LNCaP clone FGC (cell line): ENCODE measurements around the gene CHPF2.

Experiments used
- DNase-seq: peaks from one replicate; pipeline ENCODE4 v3.0.0-alpha.2; 2011; ENCODE audit warnings: low read depth
- H3K4me3 ChIP-seq: 2 replicates; pipeline ENCODE4 v1.5.1; 2011; ENCODE audit warnings: mild to moderate bottlenecking, low read depth, low read length, control low read depth
- CTCF ChIP-seq: IDR thresholded peaks from 2 replicates; pipeline ENCODE4 v1.5.1; 2012; ENCODE audit warnings: mild to moderate bottlenecking; ENCODE audit not compliant: control insufficient read depth, insufficient read depth; ENCODE audit errors: extremely low read depth

CHPF2 gene

DNA sequence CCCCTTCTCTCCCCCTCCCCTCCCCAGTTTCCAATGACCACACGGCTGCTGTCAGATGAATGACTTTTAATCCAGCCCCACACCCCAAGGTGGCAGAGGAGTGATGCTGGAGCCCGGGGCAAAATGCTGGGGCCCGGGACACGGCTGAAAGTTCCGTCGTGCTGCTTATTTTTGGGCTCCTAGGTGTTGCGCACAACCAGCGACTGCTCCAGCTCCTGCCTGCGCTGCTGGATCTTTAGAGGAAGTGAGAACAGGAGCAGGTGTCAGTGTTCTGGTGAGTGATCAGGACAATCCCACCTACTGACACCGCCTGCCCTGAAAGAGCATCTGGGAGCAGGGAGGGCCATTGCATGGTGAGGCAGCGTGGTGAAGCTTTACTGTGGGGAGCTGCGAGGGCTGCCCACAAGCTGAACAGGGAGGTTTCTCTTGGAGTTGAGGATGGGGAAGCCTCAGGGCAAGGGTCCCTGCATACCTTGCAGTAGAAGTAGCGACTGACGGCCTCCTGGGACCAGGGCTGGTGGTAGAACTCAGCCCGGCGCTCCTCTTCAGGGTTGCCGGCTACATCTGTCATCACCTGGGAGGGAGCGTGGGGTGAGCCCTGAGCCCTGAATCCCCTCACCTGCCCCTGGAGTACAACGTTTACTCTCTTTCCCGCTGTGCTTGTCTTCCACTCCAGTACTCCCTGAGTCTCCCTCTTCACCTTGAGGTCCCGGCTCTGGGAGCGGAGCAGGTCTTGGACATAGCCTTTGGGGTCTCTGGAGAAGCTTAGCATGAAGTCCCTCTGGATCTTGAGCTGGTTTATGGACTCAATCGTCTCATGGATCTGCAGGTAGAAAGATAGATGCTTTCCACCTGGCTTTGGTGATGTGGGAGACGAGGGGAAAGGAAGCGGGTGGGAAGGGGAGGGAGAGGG is 6.9 kb downstream of the CHPF2 start:
- TF ChIP-seq CTCF, result no peak
- H3K4me3 ChIP-seq, result no peak overlapping the region
- no peak for DNase-seq

DNA sequence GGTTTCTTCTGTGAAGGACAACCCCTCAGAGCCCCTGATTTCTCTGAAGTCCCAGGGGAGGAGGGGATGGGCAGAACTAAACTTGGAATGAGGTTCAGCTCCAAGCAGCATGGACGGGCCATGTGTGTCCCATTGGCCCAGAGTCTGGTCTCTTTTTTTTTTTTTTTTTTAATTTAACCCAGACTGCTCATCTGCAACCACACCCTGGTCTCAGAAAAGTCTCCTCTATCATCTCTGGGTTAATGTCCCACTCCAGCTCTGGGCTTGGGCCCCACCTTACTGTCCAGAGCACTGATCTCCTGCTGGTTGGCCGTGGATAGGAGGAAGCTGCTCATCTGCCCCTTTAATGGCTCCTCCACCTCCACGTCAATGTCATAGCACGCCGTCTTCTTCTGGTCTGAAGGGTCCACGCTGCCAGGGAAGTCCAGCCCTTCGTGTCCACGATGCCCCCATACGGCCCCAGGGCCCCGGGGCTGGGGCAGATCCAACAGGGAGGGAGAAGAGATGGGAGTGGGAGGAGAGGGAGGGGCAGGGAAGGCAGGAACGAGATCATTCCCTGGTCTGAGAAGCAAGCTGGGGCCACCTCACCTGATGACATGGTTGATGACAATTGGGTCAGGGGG is 7.7 kb downstream of the CHPF2 start:
- no peak overlapping the region for H3K4me3 ChIP-seq
- TF ChIP-seq CTCF, result no peak

DNA sequence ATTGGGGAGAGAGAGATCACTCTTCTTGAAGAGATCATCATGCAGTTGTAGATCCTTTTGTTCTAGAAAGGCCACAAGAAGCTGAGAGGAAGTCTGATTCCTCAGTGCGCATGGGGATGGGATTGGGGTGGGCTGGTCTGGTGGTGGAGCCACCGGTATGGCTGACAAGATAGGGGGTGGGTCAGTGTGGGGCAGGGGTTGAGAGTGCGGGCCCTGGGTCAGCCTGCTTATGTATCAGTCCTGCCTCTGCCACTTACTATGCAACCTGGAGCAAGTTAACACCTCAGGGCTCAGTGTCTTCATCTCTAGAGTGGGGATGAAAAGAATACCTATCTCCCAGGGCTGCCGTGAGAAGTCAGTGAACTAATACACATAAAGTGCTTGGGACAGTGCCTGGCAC is 8.3 kb downstream of the CHPF2 start:
- DNase-seq, result no peak
- no peak for TF ChIP-seq CTCF
- H3K4me3 ChIP-seq, result no peak overlapping the region

More for the DNA sequence above, 7.7 kb downstream of the CHPF2 start:
- DNase-seq, result no peak

- TF ChIP-seq CTCF, result no peak
- no peak for DNase-seq
- H3K4me3 ChIP-seq, result no peak overlapping the region
Measured at GRCh38 chr7:151240942-151241754, 8.9 kb downstream of the CHPF2 start.

DNA sequence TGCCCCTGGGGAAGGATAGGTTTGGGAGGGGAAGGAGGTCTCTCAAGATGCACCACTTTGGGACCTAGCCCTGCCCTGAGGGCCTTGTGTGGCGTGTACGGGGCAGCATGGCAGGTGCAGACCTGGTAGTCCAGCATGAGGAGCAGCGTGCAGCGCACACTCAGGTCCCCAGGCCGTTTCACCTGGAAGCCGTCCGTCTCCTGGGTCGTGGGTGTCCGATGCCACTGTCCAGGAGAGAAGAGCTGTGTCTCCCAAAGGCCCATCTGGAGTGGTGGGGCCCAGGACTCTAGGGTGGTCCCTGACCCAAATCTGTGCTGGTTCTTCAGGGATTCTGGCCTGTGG is 9.4 kb downstream of the CHPF2 start:
- no peak for TF ChIP-seq CTCF
- no peak overlapping the region for H3K4me3 ChIP-seq
- no peak for DNase-seq

DNA sequence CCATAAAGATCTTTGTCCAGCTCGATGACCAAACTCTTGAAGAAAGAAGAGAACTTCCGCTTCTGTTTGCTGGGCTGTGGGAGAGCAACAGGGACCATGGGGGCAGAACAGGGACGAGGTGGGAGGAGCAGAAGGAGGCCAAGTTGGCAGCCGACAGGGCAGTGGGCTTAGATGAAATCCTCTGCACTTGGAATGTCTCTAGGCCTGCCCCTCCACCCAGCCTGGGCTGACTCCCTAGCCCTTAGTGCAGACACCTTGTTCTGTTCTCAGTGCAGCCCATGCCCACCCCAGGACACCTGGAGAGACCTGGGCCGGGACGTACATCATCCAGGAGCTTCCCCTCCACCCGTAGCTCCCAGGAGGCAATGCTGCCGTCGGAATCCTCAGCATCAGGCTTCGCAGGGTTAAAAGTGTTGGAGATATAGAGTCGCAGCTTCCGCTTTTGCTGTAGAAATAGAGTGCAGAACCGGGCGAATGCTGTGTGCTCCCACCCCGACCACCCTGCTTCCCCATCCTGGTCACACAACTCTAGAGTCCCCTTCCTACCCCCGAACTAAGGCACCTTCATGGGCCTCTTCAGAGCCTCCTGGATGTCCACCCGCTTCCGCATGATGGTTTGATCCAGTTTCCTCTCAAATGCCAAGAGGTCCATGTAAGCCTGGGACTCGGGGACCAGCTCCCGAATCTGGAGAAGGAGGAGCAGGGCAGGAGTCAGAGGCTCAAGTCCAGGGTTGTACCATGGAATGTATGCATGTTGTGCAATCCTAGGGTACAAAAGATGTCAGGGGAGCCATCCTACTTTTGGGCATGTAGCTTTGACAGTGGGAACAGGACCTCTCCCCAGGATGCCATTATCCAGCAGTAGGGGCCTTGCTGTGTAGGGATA is 10.1 kb downstream of the CHPF2 start:
- H3K4me3 ChIP-seq, result no peak overlapping the region
- TF ChIP-seq CTCF, result no peak
- no peak for DNase-seq
